HEK293 (cell line): ENCODE data around the gene NPFFR2.

ENCODE experiments used
- CTCF ChIA-PET: fragments of 350-600 bp; formaldehyde crosslinking; extraction: SDS; loops from one replicate; lab custom pipeline; 2021; ENCODE audit warnings: antibody characterized with exemption; lab: Yijun Ruan, JAX
- POLR2A ChIA-PET: fragments of 300-600 bp; formaldehyde crosslinking; extraction: SDS; loops from one replicate; lab custom pipeline; 2020; ENCODE audit warnings: antibody characterized with exemption, inconsistent platforms; lab: Yijun Ruan, JAX
- H3K27ac ChIP-seq: fragments of 200-500 bp; sonication (Bioruptor generic); 2 replicates; pipeline ENCODE4 v1.5.1; 2014; ENCODE audit warnings: low read depth, low read length, control low read depth, inconsistent platforms; ENCODE audit errors: extremely low read depth
- H3K36me3 ChIP-seq, 2 experiments: fragments of 200-500 bp in 1 of 2; sonication (Bioruptor generic) in 1 of 2; 1 replicate in 1 of 2; 2 replicates in 1 of 2; pipeline ENCODE4 v1.5.1; 2014 to 2017; ENCODE audit warnings: inconsistent platforms in 2 of 2, low read length in 2 of 2; ENCODE audit not compliant: control insufficient read depth in 2 of 2, insufficient read depth in 1 of 2
- H3K4me1 ChIP-seq: fragments of 200-500 bp; sonication (Bioruptor generic); 2 replicates; pipeline ENCODE4 v1.5.1; 2014; ENCODE audit warnings: mild to moderate bottlenecking, low read length, inconsistent platforms; ENCODE audit not compliant: control insufficient read depth, insufficient read depth
- H3K4me3 ChIP-seq: 2 replicates; pipeline ENCODE4 v1.5.1; 2011; ENCODE audit warnings: low read depth, mild to moderate bottlenecking, control low read depth, low read length, moderate library complexity
- H3K9me3 ChIP-seq: fragments of 200-500 bp; sonication (Bioruptor generic); 2 replicates; pipeline ENCODE4 v1.5.1; 2014; ENCODE audit warnings: low read depth, low read length, inconsistent platforms; ENCODE audit not compliant: control insufficient read depth, insufficient read depth
- GLIS1 ChIP-seq: fragments of 450-650 bp; formaldehyde crosslinking; IDR thresholded peaks from 2 replicates; pipeline ENCODE4 v1.5.1; 2016; ENCODE audit warnings: missing biosample characterization, missing genetic modification characterization
- GLIS2 ChIP-seq: fragments of 450-650 bp; formaldehyde crosslinking; IDR thresholded peaks from 2 replicates; pipeline ENCODE4 v1.5.1; 2016; ENCODE audit warnings: missing biosample characterization, missing genetic modification characterization
- KLF16 ChIP-seq: fragments of 450-650 bp; formaldehyde crosslinking; IDR thresholded peaks from 2 replicates; pipeline ENCODE4 v1.5.1; 2017; ENCODE audit warnings: missing biosample characterization, missing genetic modification characterization
- PRDM1 ChIP-seq: fragments of 450-650 bp; formaldehyde crosslinking; IDR thresholded peaks from 2 replicates; pipeline ENCODE4; 2016; ENCODE audit warnings: missing biosample characterization, missing genetic modification characterization
- SCRT2 ChIP-seq: fragments of 450-650 bp; formaldehyde crosslinking; IDR thresholded peaks from 2 replicates; pipeline ENCODE4 v1.5.1; 2016; ENCODE audit warnings: missing biosample characterization, missing genetic modification characterization
- TRIM28 ChIP-seq: IDR thresholded peaks from 2 replicates; pipeline ENCODE4 v1.6.1; 2011; ENCODE audit warnings: low read length, control low read depth, borderline replicate concordance
- ZBTB48 ChIP-seq: fragments of 450-650 bp; formaldehyde crosslinking; IDR thresholded peaks from 2 replicates; pipeline ENCODE4 v1.5.1; 2016; ENCODE audit warnings: missing biosample characterization, missing genetic modification characterization
- ZFP41 ChIP-seq: fragments of 450-650 bp; formaldehyde crosslinking; IDR thresholded peaks from 2 replicates; pipeline ENCODE4 v1.5.1; 2016; ENCODE audit warnings: missing biosample characterization, missing genetic modification characterization, borderline replicate concordance
- ZNF10 ChIP-seq: fragments of 450-650 bp; formaldehyde crosslinking; IDR thresholded peaks from 2 replicates; pipeline ENCODE4 v1.5.1; 2017; ENCODE audit warnings: missing biosample characterization, missing genetic modification characterization
- ZNF223 ChIP-seq: fragments of 450-650 bp; formaldehyde crosslinking; IDR thresholded peaks from 2 replicates; pipeline ENCODE4 v1.5.1; 2016; ENCODE audit warnings: missing biosample characterization, missing genetic modification characterization
- ZNF501 ChIP-seq: fragments of 450-650 bp; formaldehyde crosslinking; IDR thresholded peaks from 2 replicates; pipeline ENCODE4 v1.5.1; 2016; ENCODE audit warnings: missing biosample characterization, missing genetic modification characterization
- ZNF530 ChIP-seq: fragments of 450-650 bp; formaldehyde crosslinking; IDR thresholded peaks from 2 replicates; pipeline ENCODE4 v1.5.1; 2016; ENCODE audit warnings: low read depth, missing biosample characterization, missing genetic modification characterization
- ZNF571 ChIP-seq: fragments of 450-650 bp; formaldehyde crosslinking; IDR thresholded peaks from 2 replicates; pipeline ENCODE4 v1.5.0; 2017; ENCODE audit warnings: missing biosample characterization, missing genetic modification characterization
- ZNF600 ChIP-seq: fragments of 450-650 bp; formaldehyde crosslinking; IDR thresholded peaks from 2 replicates; pipeline ENCODE4 v1.5.1; 2016; ENCODE audit warnings: missing biosample characterization, missing genetic modification characterization
- ZNF610 ChIP-seq: fragments of 450-650 bp; formaldehyde crosslinking; IDR thresholded peaks from 2 replicates; pipeline ENCODE4 v1.5.1; 2016; ENCODE audit warnings: missing biosample characterization, missing genetic modification characterization, borderline replicate concordance
- ZNF621 ChIP-seq: fragments of 450-650 bp; formaldehyde crosslinking; IDR thresholded peaks from 2 replicates; pipeline ENCODE4 v1.5.1; 2017; ENCODE audit warnings: missing biosample characterization, missing genetic modification characterization
- ZNF626 ChIP-seq: fragments of 450-650 bp; sonication (Bioruptor Pico); formaldehyde crosslinking; IDR thresholded peaks from 2 replicates; pipeline ENCODE4 v1.5.1; 2018; ENCODE audit warnings: missing biosample characterization, missing genetic modification characterization, inconsistent platforms
- ZNF660 ChIP-seq: fragments of 450-650 bp; IDR thresholded peaks from 2 replicates; pipeline ENCODE4 v1.5.1; 2018; ENCODE audit warnings: missing biosample characterization, mild to moderate bottlenecking, missing genetic modification characterization
- ZNF747 ChIP-seq: fragments of 450-650 bp; formaldehyde crosslinking; IDR thresholded peaks from 2 replicates; pipeline ENCODE4 v1.5.1; 2016; ENCODE audit warnings: missing biosample characterization, missing genetic modification characterization
- ZNF791 ChIP-seq: fragments of 450-650 bp; formaldehyde crosslinking; IDR thresholded peaks from 2 replicates; pipeline ENCODE4 v1.5.1; 2016; ENCODE audit warnings: missing biosample characterization, missing genetic modification characterization
- ZNF792 ChIP-seq: fragments of 450-650 bp; formaldehyde crosslinking; IDR thresholded peaks from 2 replicates; pipeline ENCODE4 v1.5.1; 2016; ENCODE audit warnings: missing biosample characterization, missing genetic modification characterization
- ZXDB ChIP-seq: fragments of 450-650 bp; formaldehyde crosslinking; IDR thresholded peaks from 2 replicates; pipeline ENCODE4 v1.5.1; 2016; ENCODE audit warnings: missing biosample characterization, missing genetic modification characterization
- TF ChIP-seq, protein P1 (sequence below): fragments of 450-650 bp; formaldehyde crosslinking; IDR thresholded peaks from 2 replicates; pipeline ENCODE4 v1.5.1; 2016; ENCODE audit warnings: missing biosample characterization, missing genetic modification characterization
- TF ChIP-seq, protein P2 (sequence below): fragments of 450-650 bp; formaldehyde crosslinking; IDR thresholded peaks from 2 replicates; pipeline ENCODE4 v1.5.1; 2016; ENCODE audit warnings: missing biosample characterization, missing genetic modification characterization
- TF ChIP-seq, protein P3 (sequence below): fragments of 450-650 bp; formaldehyde crosslinking; IDR thresholded peaks from 2 replicates; pipeline ENCODE4 v1.5.1; 2016; ENCODE audit warnings: missing biosample characterization, missing genetic modification characterization
- TF ChIP-seq, protein P4 (sequence below): fragments of 450-650 bp; formaldehyde crosslinking; IDR thresholded peaks from 2 replicates; pipeline ENCODE4 v1.5.1; 2016; ENCODE audit warnings: missing biosample characterization, missing genetic modification characterization, borderline replicate concordance

The NPFFR2 gene

DNA sequence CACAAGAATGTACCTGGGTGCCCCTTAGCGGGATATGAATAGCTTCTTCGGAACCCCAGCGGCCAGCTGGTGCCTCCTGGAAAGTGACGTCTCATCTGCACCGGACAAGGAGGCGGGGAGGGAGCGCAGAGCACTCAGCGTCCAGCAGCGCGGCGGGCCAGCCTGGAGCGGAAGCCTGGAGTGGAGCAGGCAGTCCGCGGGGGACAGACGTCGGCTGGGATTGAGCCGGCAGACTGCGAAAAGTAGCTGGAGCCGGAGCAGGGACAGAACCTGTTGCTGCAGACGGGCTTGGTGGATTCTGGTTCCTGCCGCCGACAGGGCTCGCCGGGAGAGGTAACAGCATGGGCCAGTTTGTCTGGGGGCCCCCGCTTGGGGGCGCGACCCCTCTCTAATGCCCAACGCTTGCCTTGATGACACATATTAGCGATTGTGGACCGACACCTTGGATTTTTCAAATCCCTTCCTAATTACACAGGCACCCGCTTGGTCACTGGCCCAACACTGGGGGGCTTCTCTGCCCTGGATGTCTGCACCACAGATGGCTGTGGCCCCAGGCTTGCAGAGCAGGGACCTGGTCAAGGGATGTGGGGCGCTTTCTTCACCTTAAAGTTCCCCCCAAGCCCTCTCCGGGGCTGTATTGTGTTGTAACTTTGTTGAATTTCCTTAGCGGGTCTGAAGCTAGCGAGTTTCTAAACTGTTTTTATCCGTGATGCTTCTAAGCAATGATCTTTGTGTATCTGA, at the start of gene NPFFR2:
TSS of gene NPFFR2 (plus strand) at position 133 of the 741 bp plus-strand sequence. CDS start 96,592 bp downstream, outside the sequence.
- Histone ChIP-seq H3K4me3 (peak within 1 kb of the TSS; percentile 50), H3K36me3 (no peaks in the 10 kb centered on the region), H3K4me1 (no peaks in the 10 kb centered on the region), H3K27ac (no peak within 1 kb of the TSS), H3K9me3 (no peaks in the 10 kb centered on the region)
- ChIA-PET POLR2A (no interaction called here), CTCF (interaction anchor here (0.6 kb wide), 1 partner anchor 1269 kb away, joined by 3 read pairs; no protein-coding TSS in a partner anchor)
- peak; percentile 50; the same call in 1 of the 2 replicates for TF ChIP-seq SCRT2 (tag by site-specific recombination)
- TF ChIP-seq GLIS2, result peak; percentile 58
- TF ChIP-seq ZNF621 (tag by site-specific recombination), result no peak
- no peak for TF ChIP-seq ZFP41 (tag by site-specific recombination)
- TF ChIP-seq, protein P1, sequence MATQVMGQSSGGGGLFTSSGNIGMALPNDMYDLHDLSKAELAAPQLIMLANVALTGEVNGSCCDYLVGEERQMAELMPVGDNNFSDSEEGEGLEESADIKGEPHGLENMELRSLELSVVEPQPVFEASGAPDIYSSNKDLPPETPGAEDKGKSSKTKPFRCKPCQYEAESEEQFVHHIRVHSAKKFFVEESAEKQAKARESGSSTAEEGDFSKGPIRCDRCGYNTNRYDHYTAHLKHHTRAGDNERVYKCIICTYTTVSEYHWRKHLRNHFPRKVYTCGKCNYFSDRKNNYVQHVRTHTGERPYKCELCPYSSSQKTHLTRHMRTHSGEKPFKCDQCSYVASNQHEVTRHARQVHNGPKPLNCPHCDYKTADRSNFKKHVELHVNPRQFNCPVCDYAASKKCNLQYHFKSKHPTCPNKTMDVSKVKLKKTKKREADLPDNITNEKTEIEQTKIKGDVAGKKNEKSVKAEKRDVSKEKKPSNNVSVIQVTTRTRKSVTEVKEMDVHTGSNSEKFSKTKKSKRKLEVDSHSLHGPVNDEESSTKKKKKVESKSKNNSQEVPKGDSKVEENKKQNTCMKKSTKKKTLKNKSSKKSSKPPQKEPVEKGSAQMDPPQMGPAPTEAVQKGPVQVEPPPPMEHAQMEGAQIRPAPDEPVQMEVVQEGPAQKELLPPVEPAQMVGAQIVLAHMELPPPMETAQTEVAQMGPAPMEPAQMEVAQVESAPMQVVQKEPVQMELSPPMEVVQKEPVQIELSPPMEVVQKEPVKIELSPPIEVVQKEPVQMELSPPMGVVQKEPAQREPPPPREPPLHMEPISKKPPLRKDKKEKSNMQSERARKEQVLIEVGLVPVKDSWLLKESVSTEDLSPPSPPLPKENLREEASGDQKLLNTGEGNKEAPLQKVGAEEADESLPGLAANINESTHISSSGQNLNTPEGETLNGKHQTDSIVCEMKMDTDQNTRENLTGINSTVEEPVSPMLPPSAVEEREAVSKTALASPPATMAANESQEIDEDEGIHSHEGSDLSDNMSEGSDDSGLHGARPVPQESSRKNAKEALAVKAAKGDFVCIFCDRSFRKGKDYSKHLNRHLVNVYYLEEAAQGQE (tag by site-specific recombination), result no peak
- TF ChIP-seq GLIS1 (tag by site-specific recombination), result peak; percentile 36; the same call in 1 of the 2 replicates
- TF ChIP-seq ZNF660 (tag by site-specific recombination), result no peak
- no peak for TF ChIP-seq ZNF610 (tag by site-specific recombination)
- TF ChIP-seq ZXDB (tag by site-specific recombination), result no peak
- TF ChIP-seq ZNF10, result no peak
- no peak for TF ChIP-seq ZNF501 (tag by site-specific recombination)
- TF ChIP-seq ZNF600 (tag by site-specific recombination), result no peak

DNA sequence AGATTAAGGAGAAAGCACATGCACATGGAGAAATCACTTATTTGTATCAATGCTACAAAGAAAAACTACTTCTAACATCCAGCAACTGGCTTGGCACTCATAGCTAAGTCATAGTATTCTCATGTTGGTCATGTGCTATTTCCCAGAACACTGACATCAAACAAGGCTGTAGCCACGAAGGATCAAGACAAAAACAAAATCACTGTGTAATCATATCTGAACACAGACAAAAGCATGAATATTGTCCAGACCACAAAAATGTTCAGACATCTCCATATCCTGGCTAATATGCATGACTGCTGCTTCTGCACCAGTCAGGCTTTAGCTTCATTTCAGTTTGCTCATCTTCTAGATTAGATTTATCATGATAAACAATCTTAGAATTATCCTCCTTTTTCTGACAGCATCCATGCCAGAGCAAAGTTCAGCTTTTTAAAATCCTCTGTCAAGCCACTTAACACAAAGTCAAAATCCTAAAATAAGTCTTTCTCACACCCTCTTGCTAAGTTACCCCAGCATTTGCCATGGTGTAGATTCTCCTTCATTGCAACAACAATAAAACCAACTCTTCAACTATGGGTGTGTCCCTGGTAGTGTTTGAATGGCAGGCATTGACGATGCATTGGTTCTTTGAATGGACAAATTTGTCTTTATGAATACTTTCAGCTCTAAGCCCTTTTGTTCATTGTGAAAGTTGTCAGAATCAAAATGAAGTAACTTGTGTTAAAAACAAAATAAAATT, 39.1 kb upstream of the NPFFR2 start:
- ChIA-PET POLR2A (no interaction called here), CTCF (interaction anchor here (0.6 kb wide), 1 partner anchor 309 kb away, joined by 3 read pairs; no protein-coding TSS in a partner anchor)
- H3K27ac ChIP-seq, result no peak overlapping the region
- H3K36me3 ChIP-seq, result no peaks in the 10 kb centered on the region
- no peak overlapping the region for H3K4me3 ChIP-seq
- H3K4me1 ChIP-seq, result no peaks in the 10 kb centered on the region
- H3K9me3 ChIP-seq, result no peaks in the 10 kb centered on the region
- TF ChIP-seq ZNF747 (tag by site-specific recombination) (no peak), ZNF530 (tag by site-specific recombination) (no peak), TRIM28 (no peak), ZBTB48 (tag by site-specific recombination) (no peak), ZNF792 (no peak), ZNF791 (no peak), PRDM1 (tag by site-specific recombination) (no peak), ZNF626 (tag by site-specific recombination) (no peak), KLF16 (tag by site-specific recombination) (no peak), ZNF571 (tag by site-specific recombination) (no peak), ZNF223 (tag by site-specific recombination) (no peak)
- TF ChIP-seq, protein P2, sequence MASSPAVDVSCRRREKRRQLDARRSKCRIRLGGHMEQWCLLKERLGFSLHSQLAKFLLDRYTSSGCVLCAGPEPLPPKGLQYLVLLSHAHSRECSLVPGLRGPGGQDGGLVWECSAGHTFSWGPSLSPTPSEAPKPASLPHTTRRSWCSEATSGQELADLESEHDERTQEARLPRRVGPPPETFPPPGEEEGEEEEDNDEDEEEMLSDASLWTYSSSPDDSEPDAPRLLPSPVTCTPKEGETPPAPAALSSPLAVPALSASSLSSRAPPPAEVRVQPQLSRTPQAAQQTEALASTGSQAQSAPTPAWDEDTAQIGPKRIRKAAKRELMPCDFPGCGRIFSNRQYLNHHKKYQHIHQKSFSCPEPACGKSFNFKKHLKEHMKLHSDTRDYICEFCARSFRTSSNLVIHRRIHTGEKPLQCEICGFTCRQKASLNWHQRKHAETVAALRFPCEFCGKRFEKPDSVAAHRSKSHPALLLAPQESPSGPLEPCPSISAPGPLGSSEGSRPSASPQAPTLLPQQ (tag by site-specific recombination), result no peak
- TF ChIP-seq, protein P3, sequence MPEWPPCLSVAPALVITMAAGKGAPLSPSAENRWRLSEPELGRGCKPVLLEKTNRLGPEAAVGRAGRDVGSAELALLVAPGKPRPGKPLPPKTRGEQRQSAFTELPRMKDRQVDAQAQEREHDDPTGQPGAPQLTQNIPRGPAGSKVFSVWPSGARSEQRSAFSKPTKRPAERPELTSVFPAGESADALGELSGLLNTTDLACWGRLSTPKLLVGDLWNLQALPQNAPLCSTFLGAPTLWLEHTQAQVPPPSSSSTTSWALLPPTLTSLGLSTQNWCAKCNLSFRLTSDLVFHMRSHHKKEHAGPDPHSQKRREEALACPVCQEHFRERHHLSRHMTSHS (tag by site-specific recombination), result no peak
- TF ChIP-seq, protein P4, sequence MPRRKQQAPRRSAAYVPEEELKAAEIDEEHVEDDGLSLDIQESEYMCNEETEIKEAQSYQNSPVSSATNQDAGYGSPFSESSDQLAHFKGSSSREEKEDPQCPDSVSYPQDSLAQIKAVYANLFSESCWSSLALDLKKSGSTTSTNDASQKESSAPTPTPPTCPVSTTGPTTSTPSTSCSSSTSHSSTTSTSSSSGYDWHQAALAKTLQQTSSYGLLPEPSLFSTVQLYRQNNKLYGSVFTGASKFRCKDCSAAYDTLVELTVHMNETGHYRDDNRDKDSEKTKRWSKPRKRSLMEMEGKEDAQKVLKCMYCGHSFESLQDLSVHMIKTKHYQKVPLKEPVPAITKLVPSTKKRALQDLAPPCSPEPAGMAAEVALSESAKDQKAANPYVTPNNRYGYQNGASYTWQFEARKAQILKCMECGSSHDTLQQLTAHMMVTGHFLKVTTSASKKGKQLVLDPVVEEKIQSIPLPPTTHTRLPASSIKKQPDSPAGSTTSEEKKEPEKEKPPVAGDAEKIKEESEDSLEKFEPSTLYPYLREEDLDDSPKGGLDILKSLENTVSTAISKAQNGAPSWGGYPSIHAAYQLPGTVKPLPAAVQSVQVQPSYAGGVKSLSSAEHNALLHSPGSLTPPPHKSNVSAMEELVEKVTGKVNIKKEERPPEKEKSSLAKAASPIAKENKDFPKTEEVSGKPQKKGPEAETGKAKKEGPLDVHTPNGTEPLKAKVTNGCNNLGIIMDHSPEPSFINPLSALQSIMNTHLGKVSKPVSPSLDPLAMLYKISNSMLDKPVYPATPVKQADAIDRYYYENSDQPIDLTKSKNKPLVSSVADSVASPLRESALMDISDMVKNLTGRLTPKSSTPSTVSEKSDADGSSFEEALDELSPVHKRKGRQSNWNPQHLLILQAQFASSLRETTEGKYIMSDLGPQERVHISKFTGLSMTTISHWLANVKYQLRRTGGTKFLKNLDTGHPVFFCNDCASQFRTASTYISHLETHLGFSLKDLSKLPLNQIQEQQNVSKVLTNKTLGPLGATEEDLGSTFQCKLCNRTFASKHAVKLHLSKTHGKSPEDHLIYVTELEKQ (tag by site-specific recombination), result no peak
